Neuronal stem cell (in vitro differentiated cells): Measurements from ENCODE around the gene MAN2B1.

ENCODE experiments used
- DNase-seq: peaks from one replicate; pipeline ENCODE4 v3.0.0-alpha.2; 2013; ENCODE audit warnings: low spot score
- H2AFZ ChIP-seq: one replicate; pipeline ENCODE4 v1.6.1; 2013; ENCODE audit warnings: mild to moderate bottlenecking, low read length, inconsistent platforms
- H2AK5ac ChIP-seq: 2 replicates; pipeline ENCODE4 v1.6.1; 2013; ENCODE audit warnings: low read depth, mild to moderate bottlenecking, inconsistent platforms, low read length, moderate library complexity, mixed read lengths
- H2BK120ac ChIP-seq: 2 replicates; pipeline ENCODE4 v1.6.1; 2013; ENCODE audit warnings: low read depth, mild to moderate bottlenecking, inconsistent platforms, low read length, moderate library complexity, mixed read lengths
- H2BK12ac ChIP-seq: one replicate; pipeline ENCODE4 v1.6.1; 2013; ENCODE audit warnings: low read length, inconsistent platforms
- H2BK15ac ChIP-seq: 2 replicates; pipeline ENCODE4 v1.6.1; 2013; ENCODE audit warnings: mild to moderate bottlenecking, low read length, inconsistent platforms, mixed read lengths
- H2BK5ac ChIP-seq: one replicate; pipeline ENCODE4 v1.6.1; 2013; ENCODE audit warnings: inconsistent platforms, mild to moderate bottlenecking, low read length, moderate library complexity
- H3K14ac ChIP-seq: one replicate; pipeline ENCODE4 v1.6.1; 2013; ENCODE audit warnings: low read length, inconsistent platforms
- H3K18ac ChIP-seq: 2 replicates; pipeline ENCODE4 v1.6.1; 2013; ENCODE audit warnings: low read length, inconsistent platforms
- H3K23ac ChIP-seq: 2 replicates; pipeline ENCODE4 v1.6.1; 2013; ENCODE audit warnings: low read depth, mild to moderate bottlenecking, mixed read lengths, low read length, inconsistent platforms; ENCODE audit not compliant: poor library complexity
- H3K27ac ChIP-seq: replicated peaks from 3 replicates; pipeline ENCODE4 v1.5.1; 2013; ENCODE audit warnings: low read length, inconsistent platforms
- H3K27me3 ChIP-seq, 3 experiments: 2 replicates each; pipeline ENCODE4 v1.6.1; 2013; ENCODE audit warnings: low read length in 3 of 3, mild to moderate bottlenecking in 2 of 3, inconsistent platforms in 1 of 3, low read depth in 1 of 3, mixed read lengths in 1 of 3, moderate library complexity in 1 of 3; ENCODE audit not compliant: control insufficient read depth in 3 of 3, insufficient read depth in 3 of 3
- H3K36me3 ChIP-seq, 2 donors: replicated peaks in 1 of 2; 2 replicates each; pipeline ENCODE4 v1.6.1; 2013; ENCODE audit warnings: low read length in 2 of 2; ENCODE audit not compliant: control insufficient read depth in 2 of 2, insufficient read depth in 2 of 2
- H3K4ac ChIP-seq: 2 replicates; pipeline ENCODE4 v1.6.1; 2013; ENCODE audit warnings: inconsistent platforms, mild to moderate bottlenecking, low read length, moderate library complexity
- H3K4me1 ChIP-seq, 2 donors: 1 replicate in 1 of 2; 2 replicates in 1 of 2; pipeline ENCODE4 v1.6.1; 2013; ENCODE audit warnings: low read length in 2 of 2, low read depth in 1 of 2; ENCODE audit not compliant: control insufficient read depth in 2 of 2, insufficient read depth in 1 of 2
- H3K4me2 ChIP-seq: one replicate; pipeline ENCODE4 v1.6.1; 2013; ENCODE audit warnings: mild to moderate bottlenecking, low read length, inconsistent platforms; ENCODE audit not compliant: insufficient read depth, poor library complexity, severe bottlenecking
- H3K4me3 ChIP-seq, 2 donors: 2 replicates each; pipeline ENCODE4 v1.5.1; 2013; ENCODE audit warnings: low read length in 2 of 2, mild to moderate bottlenecking in 2 of 2, inconsistent platforms in 1 of 2, moderate library complexity in 1 of 2
- H3K79me1 ChIP-seq: one replicate; pipeline ENCODE4 v1.6.1; 2013; ENCODE audit warnings: low read depth, mild to moderate bottlenecking, inconsistent platforms, low read length, moderate library complexity
- H3K9ac ChIP-seq: one replicate; pipeline ENCODE4 v1.6.1; 2013; ENCODE audit warnings: mild to moderate bottlenecking, low read depth, low read length, inconsistent platforms; ENCODE audit not compliant: poor library complexity
- H3K9me3 ChIP-seq, 2 donors: replicated peaks in 1 of 2; 2 replicates each; pipeline versions ENCODE3 to v1.6.1; 2013; ENCODE audit warnings: low read length in 2 of 2, mild to moderate bottlenecking in 2 of 2, inconsistent platforms in 1 of 2, low read depth in 1 of 2, mixed read lengths in 1 of 2, moderate library complexity in 1 of 2; ENCODE audit not compliant: control insufficient read depth in 2 of 2, insufficient read depth in 1 of 2
- H4K8ac ChIP-seq: one replicate; pipeline ENCODE4 v1.6.1; 2013; ENCODE audit warnings: low read depth, mild to moderate bottlenecking, inconsistent platforms, low read length, moderate library complexity
- H4K91ac ChIP-seq: one replicate; pipeline ENCODE4 v1.6.1; 2013; ENCODE audit warnings: low read length, low read depth, mild to moderate bottlenecking, inconsistent platforms; ENCODE audit not compliant: poor library complexity
- WGBS, 2 donors: extraction: QIAGEN DNeasy Blood & Tissue Kit; methylation state at CpG; one replicate each; pipeline ENCODE4 v1.1.7; 2013; ENCODE audit warnings: missing lambda C conversion rate in 2 of 2, mixed read lengths in 1 of 2; ENCODE audit not compliant: insufficient read length in 2 of 2, insufficient replicate concordance in 1 of 2; ENCODE audit errors: extremely low coverage in 2 of 2; 5-methylcytosine and 5-hydroxymethylcytosine counted together

MAN2B1 gene

DNA sequence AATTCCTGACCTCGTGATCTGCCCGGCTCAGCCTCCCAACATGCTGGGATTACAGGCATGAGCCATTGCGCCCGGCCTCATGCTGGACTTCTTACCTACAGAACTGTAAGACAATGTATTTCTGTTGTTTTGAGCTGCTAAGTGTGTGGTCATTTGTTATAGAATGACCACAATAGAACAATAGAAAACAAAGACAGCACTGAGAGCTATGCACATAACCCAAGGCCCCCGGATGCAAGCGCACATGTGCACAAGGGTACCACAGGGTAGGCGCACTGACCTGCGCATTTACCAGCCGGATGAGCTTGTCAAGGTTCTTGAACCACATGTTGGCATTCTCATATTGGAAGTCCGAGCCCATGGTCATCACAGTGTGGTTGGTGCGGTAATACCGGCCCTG is 5.6 kb downstream of the MAN2B1 start:
- no peak overlapping the region for H3K14ac ChIP-seq
- H2AFZ ChIP-seq = no peak overlapping the region
- DNase-seq = no peak
- no peak overlapping the region for H2BK5ac ChIP-seq
- no peak overlapping the region for H2BK12ac ChIP-seq
- peaks cover 33 to 76% of the 10 kb centered on the region in 2 donors for H3K36me3 ChIP-seq
- H3K4me2 ChIP-seq = no peak overlapping the region
- no peak overlapping the region for H2AK5ac ChIP-seq
- H2BK15ac ChIP-seq = no peak overlapping the region
- WGBS, 2 donors = no CpG with 5 or more reads among the region's 12 CpGs
- peaks cover 3% of the 10 kb centered on the region for H3K79me1 ChIP-seq
- peaks cover 0 to under 1% of the 10 kb centered on the region in 2 donors for H3K4me1 ChIP-seq
- no peak overlapping the region for H3K4me3 ChIP-seq
- H3K27ac ChIP-seq = no peak overlapping the region
- H3K4ac ChIP-seq = no peak overlapping the region
- H3K18ac ChIP-seq = no peak overlapping the region
- no peak overlapping the region for H2BK120ac ChIP-seq
- no peaks in the 10 kb centered on the region for H3K27me3 ChIP-seq
- no peak overlapping the region for H3K9ac ChIP-seq
- no peak overlapping the region for H3K23ac ChIP-seq
- no peak overlapping the region for H4K91ac ChIP-seq
- H4K8ac ChIP-seq = no peak overlapping the region
- H3K9me3 ChIP-seq = peaks cover 0 to 2% of the 10 kb centered on the region in 2 donors

- H2BK5ac ChIP-seq = peak overlapping the region; percentile 24
- no peak overlapping the region for H3K14ac ChIP-seq
- no peaks in the 10 kb centered on the region for H3K27me3 ChIP-seq
- no peak overlapping the region for H3K4me3 ChIP-seq
- no peaks in the 10 kb centered on the region for H3K4me1 ChIP-seq
- no peak overlapping the region for H2BK120ac ChIP-seq
- H3K23ac ChIP-seq = peak overlapping the region; percentile 43
- H3K36me3 ChIP-seq = peaks cover 28 to 69% of the 10 kb centered on the region in 2 donors
- no peak overlapping the region for H4K8ac ChIP-seq
- DNase-seq = no peak
- H3K79me1 ChIP-seq = peaks cover 4% of the 10 kb centered on the region
- H3K4me2 ChIP-seq = no peak overlapping the region
- H2AFZ ChIP-seq = no peak overlapping the region
- WGBS, 2 donors = no CpG with 5 or more reads among the region's 22 CpGs
- no peak overlapping the region for H3K18ac ChIP-seq
- H3K9ac ChIP-seq = no peak overlapping the region
- no peak overlapping the region for H3K27ac ChIP-seq
- H4K91ac ChIP-seq = no peak overlapping the region
- H2AK5ac ChIP-seq = peak overlapping the region; percentile 63
- H2BK15ac ChIP-seq = no peak overlapping the region
- peaks cover 0 to 2% of the 10 kb centered on the region in 2 donors for H3K9me3 ChIP-seq
- H3K4ac ChIP-seq = no peak overlapping the region
- peak overlapping the region; percentile 41 for H2BK12ac ChIP-seq
Observed at GRCh38 chr19:12657966-12658365, 8.6 kb downstream of the MAN2B1 start.

- no peak overlapping the region for H3K27ac ChIP-seq
- H2BK12ac ChIP-seq = no peak overlapping the region
- H2BK120ac ChIP-seq = no peak overlapping the region
- no peak overlapping the region for H3K4me3 ChIP-seq
- H3K23ac ChIP-seq = no peak overlapping the region
- H3K9me3 ChIP-seq = peaks cover 0 to 2% of the 10 kb centered on the region in 2 donors
- no peak overlapping the region for H3K4me2 ChIP-seq
- H2AFZ ChIP-seq = no peak overlapping the region
- peak overlapping the region; percentile 58 for H2BK15ac ChIP-seq
- peak overlapping the region; percentile 44 for H3K9ac ChIP-seq
- H3K36me3 ChIP-seq = peaks cover 28 to 67% of the 10 kb centered on the region in 2 donors
- no peak overlapping the region for H3K14ac ChIP-seq
- no CpG with 5 or more reads among the region's 50 CpGs for WGBS, 2 donors
- H2AK5ac ChIP-seq = no peak overlapping the region
- peaks cover 4% of the 10 kb centered on the region for H3K79me1 ChIP-seq
- H3K4me1 ChIP-seq = no peaks in the 10 kb centered on the region
- no peak overlapping the region for H4K8ac ChIP-seq
- H4K91ac ChIP-seq = no peak overlapping the region
- DNase-seq = no peak
- H3K18ac ChIP-seq = peak overlapping the region; percentile 57
- no peaks in the 10 kb centered on the region for H3K27me3 ChIP-seq
- no peak overlapping the region for H2BK5ac ChIP-seq
- H3K4ac ChIP-seq = no peak overlapping the region
Observed at GRCh38 chr19:12656899-12657571, 9.5 kb downstream of the MAN2B1 start.

DNA sequence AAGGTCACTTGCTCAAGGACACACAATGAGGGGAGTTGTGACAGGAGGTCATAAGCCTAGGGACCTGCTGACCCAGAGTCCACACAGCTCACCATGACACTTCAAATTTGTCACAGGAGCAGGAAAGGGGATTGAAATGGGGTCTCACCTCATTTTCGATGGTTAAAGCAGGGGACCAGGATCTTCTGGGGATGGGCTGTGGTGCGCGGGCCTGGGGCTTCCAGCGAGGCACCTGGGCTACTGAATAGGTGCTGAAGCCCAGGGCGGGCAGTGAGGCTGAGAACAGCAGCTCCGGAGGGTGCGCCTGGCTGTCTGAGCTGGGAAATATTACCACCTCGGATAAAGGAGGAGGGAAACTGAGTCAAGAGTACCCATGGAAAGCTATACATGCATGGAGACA is 11.0 kb downstream of the MAN2B1 start:
- Histone ChIP-seq H3K4me2 (no peak overlapping the region), H3K4me3 (no peak overlapping the region), H3K4ac (no peak overlapping the region), H3K9me3 (peaks cover 0 to 2% of the 10 kb centered on the region in 2 donors), H2BK12ac (no peak overlapping the region), H2BK15ac (no peak overlapping the region), H2BK5ac (no peak overlapping the region), H2BK120ac (no peak overlapping the region), H3K18ac (no peak overlapping the region), H3K14ac (no peak overlapping the region), H3K27ac (no peak overlapping the region), H2AFZ (no peak overlapping the region), H3K4me1 (no peaks in the 10 kb centered on the region), H3K36me3 (peaks cover 21 to 57% of the 10 kb centered on the region in 2 donors), H3K23ac (no peak overlapping the region), H4K91ac (no peak overlapping the region), H3K27me3 (no peaks in the 10 kb centered on the region), H2AK5ac (no peak overlapping the region), H3K9ac (no peak overlapping the region), H3K79me1 (peaks cover 4% of the 10 kb centered on the region), H4K8ac (no peak overlapping the region)
- no peak for DNase-seq
- WGBS, 2 donors = no CpG with 5 or more reads among the region's 8 CpGs
